ENCODE data around the gene RBMS3. TPM values are rescaled to one million over a fixed set of nuclear protein-coding genes. Genes with fewer than 3 reads are reported as not detected.

RBMS3 gene
- total and polyA plus RNA-seq, 2 of the 8 experiments (the other 6 are each of a cell fraction or from before 2014, with no cell fraction given): 3.7 to 6.9 TPM

DNA sequence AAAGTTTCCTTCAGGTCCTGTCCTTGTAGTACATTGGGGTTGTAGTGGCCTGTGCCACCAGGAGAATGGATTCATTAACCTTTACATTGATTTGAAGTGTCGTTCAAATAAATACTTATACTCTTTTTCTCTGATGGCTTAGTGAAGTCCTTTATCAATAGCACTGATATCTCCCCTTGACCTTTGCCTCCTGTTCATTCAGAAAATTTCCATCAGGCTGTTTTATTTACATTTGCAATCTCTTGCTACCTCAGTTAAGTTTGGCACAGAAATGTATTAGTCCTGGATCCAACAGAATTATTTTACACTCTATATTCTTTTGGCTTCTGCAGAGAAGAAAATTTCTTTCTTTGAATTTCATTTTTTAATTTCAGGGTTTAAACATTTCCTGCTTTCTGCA, 497.0 kb downstream of the RBMS3 start (continued):
- no peak for TF ChIP-seq BRCA1 (IDR thresholded peaks at IDR 0.05; ENCODE audit: low read depth, low read length)
- TF ChIP-seq SAP30 (IDR thresholded peaks at IDR 0.05; ENCODE audit: insufficient read depth, insufficient replicate concordance, low read length): no peak
- no peak for TF ChIP-seq SP1 (IDR thresholded peaks at IDR 0.05; ENCODE audit: low read depth, low read length)
- TF ChIP-seq TBP (IDR thresholded peaks at IDR 0.05; ENCODE audit: low read depth, low read length): no peak
- no peak for TF ChIP-seq EGR1 (IDR thresholded peaks at IDR 0.05; ENCODE audit: borderline replicate concordance, low read depth, low read length)
- TF ChIP-seq TAF7 (optimal IDR thresholded peaks at IDR 0.05; ENCODE audit: borderline replicate concordance, low read depth, low read length): no peak
- TF ChIP-seq ZNF274 (IDR thresholded peaks at IDR 0.05; ENCODE audit: borderline replicate concordance, extremely low read depth, low read length): no peak
- no peak for TF ChIP-seq KDM4A (IDR thresholded peaks at IDR 0.05; ENCODE audit: low read depth, low read length, severe bottlenecking)
